HFF-Myc (cell line): ENCODE data around the gene SRPRB.

Experiments
- DNase-seq: peaks from one replicate; pipeline ENCODE4 v3.0.0-alpha.2; 2011; ENCODE audit warnings: low read depth; ENCODE audit errors: extremely low read depth
- H3K4me3 ChIP-seq: replicated peaks from 2 replicates; pipeline ENCODE4 v1.5.1; 2011; ENCODE audit warnings: low read depth, mild to moderate bottlenecking, control low read depth, low read length
- TF ChIP-seq, protein P1 (sequence below): IDR thresholded peaks from 2 replicates; pipeline ENCODE4 v1.5.1; 2012; ENCODE audit warnings: mild to moderate bottlenecking, low read depth, low read length, control low read depth; ENCODE audit errors: missing control alignments

Gene SRPRB

DNA sequence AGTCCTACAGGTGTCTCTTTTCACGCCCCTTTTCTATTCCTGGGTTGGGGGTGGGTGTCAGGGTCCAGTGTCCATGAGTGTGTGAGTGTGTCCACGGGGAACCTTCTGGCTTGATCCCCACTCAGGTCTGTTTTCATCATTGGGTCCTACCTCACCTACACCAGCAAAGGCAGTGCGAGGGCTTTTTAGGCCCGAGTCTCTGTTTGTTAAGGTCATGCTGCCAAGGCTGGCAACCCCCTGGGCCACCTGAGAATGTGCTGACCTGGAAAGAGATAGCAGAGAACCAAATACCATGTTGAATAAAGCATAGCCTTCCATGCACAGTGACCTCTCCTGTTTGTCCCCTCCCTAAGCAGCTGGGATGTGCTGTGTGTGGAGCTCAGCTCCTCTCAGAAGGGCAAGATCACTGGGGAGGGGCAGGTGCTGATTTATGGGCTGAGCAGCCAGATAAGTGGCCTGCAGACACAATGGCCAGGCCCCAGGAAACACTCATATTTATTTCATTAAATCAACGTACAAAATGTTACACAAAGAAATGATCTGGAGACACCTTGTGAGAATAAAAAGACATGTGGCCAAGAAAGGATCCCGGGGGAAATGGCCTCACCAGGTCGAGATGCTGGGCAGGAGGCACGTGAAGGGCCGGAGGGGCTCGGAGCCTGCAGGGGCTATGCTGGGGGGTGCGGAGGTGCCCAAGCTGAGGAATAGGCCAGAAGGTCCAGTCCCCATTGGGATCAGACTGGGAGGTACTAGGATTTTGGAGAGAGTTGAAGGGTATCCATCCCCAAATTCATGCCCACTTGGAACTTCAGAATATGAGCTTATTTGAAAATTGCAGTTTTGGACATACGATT is 54.0 kb downstream of the SRPRB start:
- H3K4me3 ChIP-seq = no peak overlapping the region
- TF ChIP-seq, protein P1, sequence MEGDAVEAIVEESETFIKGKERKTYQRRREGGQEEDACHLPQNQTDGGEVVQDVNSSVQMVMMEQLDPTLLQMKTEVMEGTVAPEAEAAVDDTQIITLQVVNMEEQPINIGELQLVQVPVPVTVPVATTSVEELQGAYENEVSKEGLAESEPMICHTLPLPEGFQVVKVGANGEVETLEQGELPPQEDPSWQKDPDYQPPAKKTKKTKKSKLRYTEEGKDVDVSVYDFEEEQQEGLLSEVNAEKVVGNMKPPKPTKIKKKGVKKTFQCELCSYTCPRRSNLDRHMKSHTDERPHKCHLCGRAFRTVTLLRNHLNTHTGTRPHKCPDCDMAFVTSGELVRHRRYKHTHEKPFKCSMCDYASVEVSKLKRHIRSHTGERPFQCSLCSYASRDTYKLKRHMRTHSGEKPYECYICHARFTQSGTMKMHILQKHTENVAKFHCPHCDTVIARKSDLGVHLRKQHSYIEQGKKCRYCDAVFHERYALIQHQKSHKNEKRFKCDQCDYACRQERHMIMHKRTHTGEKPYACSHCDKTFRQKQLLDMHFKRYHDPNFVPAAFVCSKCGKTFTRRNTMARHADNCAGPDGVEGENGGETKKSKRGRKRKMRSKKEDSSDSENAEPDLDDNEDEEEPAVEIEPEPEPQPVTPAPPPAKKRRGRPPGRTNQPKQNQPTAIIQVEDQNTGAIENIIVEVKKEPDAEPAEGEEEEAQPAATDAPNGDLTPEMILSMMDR = no peak
- no peak for DNase-seq

DNA sequence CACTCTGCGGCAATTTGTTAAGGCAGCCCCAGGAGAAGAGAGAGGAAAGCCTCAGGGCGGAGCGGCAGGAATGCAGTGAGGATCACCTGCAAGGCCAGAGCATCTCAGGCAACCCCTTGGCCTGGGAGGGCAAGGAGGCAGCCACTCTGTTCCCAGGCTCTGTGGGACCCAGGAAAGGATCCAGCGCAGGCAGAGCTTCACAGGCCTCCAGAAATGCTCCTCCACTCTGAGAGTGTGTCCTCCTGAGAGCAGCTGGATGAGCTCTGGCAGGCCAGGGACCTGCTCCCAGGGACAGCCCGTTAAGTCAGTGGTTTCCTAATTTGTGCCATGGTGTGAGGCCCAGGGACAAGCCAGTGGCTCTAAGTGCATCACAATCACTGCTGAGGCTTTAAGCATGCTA is 54.9 kb downstream of the SRPRB start:
- TF ChIP-seq, protein P1 = no peak
- no peak overlapping the region for H3K4me3 ChIP-seq
- DNase-seq = no peak

DNA sequence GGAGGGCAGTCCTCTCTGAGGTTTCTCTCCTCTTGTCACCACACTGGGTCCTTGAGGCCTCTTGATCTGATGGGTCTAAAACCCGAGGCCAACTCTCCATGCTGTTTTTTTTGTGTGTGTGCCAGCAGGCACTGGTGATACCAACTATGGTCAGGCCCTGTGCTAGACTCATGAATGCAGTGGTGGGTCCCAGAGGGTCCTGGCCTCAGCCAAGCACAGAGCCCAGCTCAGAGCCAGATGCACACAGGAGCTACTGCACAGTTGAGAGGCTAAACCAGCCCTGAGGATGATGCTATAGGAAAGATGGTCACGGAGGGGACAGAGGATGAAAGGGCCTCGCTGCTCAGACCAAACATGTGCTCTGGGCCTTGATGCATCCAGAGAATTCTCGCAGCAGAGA is 56.5 kb downstream of the SRPRB start:
- TF ChIP-seq, protein P1 = no peak
- DNase-seq = no peak
- no peak overlapping the region for H3K4me3 ChIP-seq

DNA sequence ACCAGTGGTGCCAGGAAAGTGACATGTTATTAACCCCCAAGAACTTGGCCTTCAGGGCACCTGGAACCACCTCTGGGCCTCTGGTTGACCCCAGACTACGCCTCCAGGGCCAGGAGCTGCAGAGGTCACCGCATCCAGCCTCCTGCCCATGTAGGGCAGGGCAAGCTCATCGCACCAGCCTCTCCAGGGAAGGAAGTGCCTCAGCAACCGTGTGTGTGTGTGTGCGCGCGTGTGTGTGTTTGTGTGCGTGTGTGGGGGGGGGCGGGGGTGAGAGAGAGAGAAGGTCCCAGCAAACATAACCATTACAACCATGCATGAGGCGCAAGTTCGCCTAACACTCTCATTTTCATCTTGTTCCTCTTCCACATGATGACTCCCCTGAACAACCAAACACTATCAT is 58.3 kb downstream of the SRPRB start:
- DNase-seq = no peak
- TF ChIP-seq, protein P1 = no peak
- no peak overlapping the region for H3K4me3 ChIP-seq

DNA sequence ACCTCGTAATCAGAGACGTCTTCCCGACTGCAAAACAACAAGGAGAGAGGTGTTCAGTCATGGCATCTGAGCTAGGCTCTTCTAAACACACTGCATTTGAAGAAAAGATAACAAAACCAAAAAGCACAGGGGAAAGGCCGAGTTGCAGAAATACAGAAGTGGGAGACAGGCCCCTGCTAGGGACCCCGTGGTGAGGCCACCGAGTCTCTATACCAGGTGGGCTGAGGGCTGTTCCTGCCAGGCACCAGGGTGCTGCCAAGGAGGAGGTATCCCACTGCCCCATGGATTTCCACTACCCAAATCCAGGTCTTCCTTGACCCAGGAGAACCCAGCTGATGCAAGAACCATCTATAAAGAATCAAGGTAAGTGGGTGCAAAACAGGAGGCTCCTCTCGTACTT is 59.0 kb downstream of the SRPRB start:
- no peak for DNase-seq
- TF ChIP-seq, protein P1 = no peak
- H3K4me3 ChIP-seq = no peak overlapping the region

DNA sequence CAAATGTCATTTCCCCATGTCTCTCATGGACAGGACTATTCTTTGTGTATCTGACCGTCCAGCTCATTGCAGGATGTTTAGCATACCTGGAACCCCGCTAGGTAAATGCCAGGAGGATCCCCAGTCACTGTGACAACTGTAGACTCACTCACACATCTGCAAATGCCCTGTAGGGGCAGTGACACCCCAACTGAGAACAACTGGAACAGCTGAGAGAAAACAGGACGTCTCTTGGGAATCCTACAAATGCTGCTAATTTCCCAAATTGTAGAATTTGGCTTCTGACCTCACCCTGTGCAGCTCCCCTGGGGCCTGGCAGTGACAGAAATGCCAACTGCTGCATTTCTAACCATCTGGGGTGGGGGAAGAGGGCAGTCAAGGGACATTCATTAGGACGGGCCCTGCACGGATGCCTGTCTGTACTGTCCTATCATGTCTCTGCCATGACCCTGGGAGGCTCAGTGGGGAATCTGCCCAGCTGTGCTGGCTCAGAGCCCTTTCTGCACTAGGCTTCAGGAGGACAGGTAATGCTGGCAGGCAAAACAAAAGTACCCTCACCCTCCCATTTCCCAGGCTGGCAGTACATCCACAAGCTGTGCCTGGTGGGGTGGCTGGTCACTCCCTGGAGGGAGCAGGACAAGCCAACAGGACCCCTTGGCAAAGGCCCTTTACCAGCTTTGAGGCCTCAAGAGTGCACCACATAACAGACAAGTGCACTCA is 59.7 kb downstream of the SRPRB start:
- TF ChIP-seq, protein P1 = no peak
- no peak for DNase-seq
- H3K4me3 ChIP-seq = no peak overlapping the region
